K562 (cell line): ENCODE measurements around the gene TOR1AIP1. TPM values are rescaled to one million over a fixed set of nuclear protein-coding genes. Genes with fewer than 3 reads are reported as not detected.
A peak's percentile ranks its signal among the peaks of the same experiment; 100 is the strongest.

Experiments used
- ATAC-seq: fragments of 200-7000 bp; cut with Tn5 transposase; 3 replicates; pipeline ENCODE4 v1.9.1; 2020; ENCODE audit warnings: moderate library complexity
- BruUV-seq: library from RNA; stranded (reverse); fragments of 400-500 nt; replicated peaks from 2 replicates; lab custom pipeline; 2021; lab: Mats Ljungman, UMichigan
- CTCF ChIA-PET: fragments of 300-600 bp; formaldehyde crosslinking; extraction: SDS; loops from one replicate; lab custom pipeline; 2021; ENCODE audit warnings: low intra/inter-chr PET ratio; lab: Yijun Ruan, JAX
- POLR2A ChIA-PET: fragments of 300-600, 350-650 bp; sonication (Branson Sonifier 250); formaldehyde crosslinking; extraction: SDS; loops from one replicate; lab custom pipeline; 2021; ENCODE audit warnings: antibody characterized with exemption, inconsistent platforms; lab: Yijun Ruan, JAX
- DNase-seq, 4 experiments: peaks; one replicate each; pipeline versions ENCODE4 v3.0.0 to v3.0.0-alpha.2; 2011 to 2018; ENCODE audit warnings: low spot score in 3 of 4, mixed read lengths in 3 of 4; ENCODE audit errors: extremely low read depth in 1 of 4
- FAIRE-seq: peaks from 2 replicates; lab custom pipeline; 2011; peaks lifted over from hg19 to GRCh38; lab: Jason Lieb, UNC
- H2AFZ ChIP-seq: 2 replicates; pipeline ENCODE4 v1.6.0; 2011; ENCODE audit warnings: low read depth, low read length, control low read depth, inconsistent platforms
- H3K27ac ChIP-seq: fragments of 200-600 bp; 3 replicates; pipeline ENCODE4 v1.8.0; 2011; ENCODE audit warnings: low read depth, mild to moderate bottlenecking, control low read depth, inconsistent platforms, low read length, moderate library complexity, mixed read lengths; ENCODE audit errors: extremely low read depth
- H3K27me3 ChIP-seq, 2 experiments: fragments of 300-600 bp in 1 of 2; 2 replicates in 1 of 2; 3 replicates in 1 of 2; pipeline versions ENCODE4 v1.6.0 to v1.8.0; 2011; ENCODE audit warnings: inconsistent platforms in 2 of 2, low read length in 2 of 2, mild to moderate bottlenecking in 1 of 2, mixed read lengths in 1 of 2, moderate library complexity in 1 of 2; ENCODE audit not compliant: control insufficient read depth in 2 of 2, insufficient read depth in 2 of 2
- H3K36me3 ChIP-seq: fragments of 300-600 bp; 3 replicates; pipeline ENCODE4 v1.8.0; 2011; ENCODE audit warnings: mild to moderate bottlenecking, low read length, inconsistent platforms; ENCODE audit not compliant: control insufficient read depth, insufficient read depth
- H3K4me1 ChIP-seq, 2 experiments: fragments of 200-600 bp in 1 of 2; replicated peaks in 1 of 2; 2 replicates in 1 of 2; 3 replicates in 1 of 2; pipeline versions ENCODE4 v1.5.1 to v1.8.0; 2011; ENCODE audit warnings: inconsistent platforms in 2 of 2, low read length in 2 of 2, mild to moderate bottlenecking in 1 of 2, mixed read lengths in 1 of 2, moderate library complexity in 1 of 2; ENCODE audit not compliant: control insufficient read depth in 2 of 2, insufficient read depth in 2 of 2
- H3K4me2 ChIP-seq: 2 replicates; pipeline ENCODE4 v1.6.1; 2011; ENCODE audit warnings: low read length, control low read depth, inconsistent platforms, mixed read lengths; ENCODE audit not compliant: insufficient read depth
- H3K4me3 ChIP-seq: fragments of 200-600 bp; sonication (generic), shearing (Covaris generic); 2 replicates; pipeline ENCODE4 v1.5.1; 2016; ENCODE audit warnings: control low read depth, inconsistent platforms
- H3K79me2 ChIP-seq: fragments of 200-600 bp; 3 replicates; pipeline ENCODE4 v1.8.0; 2011; ENCODE audit warnings: low read length, inconsistent platforms; ENCODE audit not compliant: control insufficient read depth, insufficient read depth
- H3K9ac ChIP-seq, 2 experiments: 2 replicates each; pipeline versions ENCODE4 v1.6.0 to v1.6.1; 2011; ENCODE audit warnings: low read depth in 2 of 2, low read length in 2 of 2, control low read depth in 1 of 2, inconsistent platforms in 1 of 2, mild to moderate bottlenecking in 1 of 2, mixed read lengths in 1 of 2; ENCODE audit not compliant: insufficient read depth in 1 of 2
- H3K9me1 ChIP-seq: one replicate; pipeline ENCODE4 v1.6.0; 2011; ENCODE audit warnings: inconsistent platforms, mild to moderate bottlenecking, low read length, moderate library complexity; ENCODE audit not compliant: control insufficient read depth, insufficient read depth
- H3K9me3 ChIP-seq: replicated peaks from 2 replicates; pipeline ENCODE4 v1.5.1; 2011; ENCODE audit warnings: low read depth, low read length, inconsistent platforms; ENCODE audit not compliant: control insufficient read depth, insufficient read depth
- H4K20me1 ChIP-seq: replicated peaks from 2 replicates; pipeline ENCODE4 v1.6.1; 2011; ENCODE audit warnings: low read length, inconsistent platforms, mixed read lengths; ENCODE audit not compliant: control insufficient read depth, insufficient read depth
- ATF1 ChIP-seq, 2 experiments: fragments of 450-650 bp in 1 of 2; IDR thresholded peaks; 2 replicates each; pipeline ENCODE4 v1.6.1; 2016; ENCODE audit warnings: missing compliant biosample characterization in 1 of 2, missing genetic modification characterization in 1 of 2
- ATF7 ChIP-seq: fragments of 450-650 bp; IDR thresholded peaks from 2 replicates; pipeline ENCODE4 v1.7.1; 2014; ENCODE audit warnings: mild to moderate bottlenecking, moderate library complexity
- CBFA2T2 ChIP-seq: fragments of 450-650 bp; conservative IDR thresholded peaks from 2 replicates; pipeline ENCODE4 v1.6.1; 2017; ENCODE audit warnings: mild to moderate bottlenecking
- DEAF1 ChIP-seq: fragments of 450-650 bp; formaldehyde crosslinking; IDR thresholded peaks from 2 replicates; pipeline ENCODE4 v1.4.0; 2020; ENCODE audit warnings: mild to moderate bottlenecking, moderate library complexity
- E2F3 ChIP-seq: fragments of 250-450 bp; sonication (Bioruptor Pico); IDR thresholded peaks from 2 replicates; pipeline ENCODE4 v1.4.0; 2020; ENCODE audit warnings: mild to moderate bottlenecking
- ETV5 ChIP-seq: sonication (generic); formaldehyde crosslinking; IDR thresholded peaks from 2 replicates; pipeline ENCODE4 v1.4.0; 2020; ENCODE audit warnings: low read depth, mild to moderate bottlenecking, missing genetic modification reagents
- HES1 ChIP-seq: fragments of 450-650 bp; IDR thresholded peaks from 2 replicates; pipeline ENCODE4 v1.6.1; 2016; ENCODE audit warnings: low read depth, mild to moderate bottlenecking, moderate library complexity
- HMBOX1 ChIP-seq: sonication (generic); IDR thresholded peaks from 2 replicates; pipeline ENCODE4 v1.6.1; 2016
- PHTF2 ChIP-seq: fragments of 250-450 bp; sonication (Bioruptor Pico); IDR thresholded peaks from 2 replicates; pipeline ENCODE4 v1.5.0; 2021; ENCODE audit warnings: mild to moderate bottlenecking
- PYGO2 ChIP-seq: fragments of 450-650 bp; IDR thresholded peaks from 2 replicates; pipeline ENCODE4 v1.6.1; 2016; ENCODE audit warnings: mild to moderate bottlenecking, missing genetic modification characterization, moderate library complexity, missing compliant biosample characterization
- SRSF1 ChIP-seq: fragments of 200-400 bp; formaldehyde crosslinking; IDR thresholded peaks from 2 replicates; pipeline ENCODE4 v1.6.1; 2017; ENCODE audit warnings: mild to moderate bottlenecking, low read depth, low read length, moderate library complexity
- TFE3 ChIP-seq: fragments of 450-650 bp; formaldehyde crosslinking; IDR thresholded peaks from 2 replicates; pipeline ENCODE4 v1.4.0; 2020; ENCODE audit warnings: mild to moderate bottlenecking, mixed read lengths
- ZNF780A ChIP-seq: fragments of 250-450 bp; sonication (Bioruptor Pico); IDR thresholded peaks from 2 replicates; pipeline ENCODE4 v1.5.0; 2021; ENCODE audit warnings: mild to moderate bottlenecking
- WGBS: fragments of 100-300 bp; shearing (Covaris generic); methylation state at CpG from one replicate; pipeline ENCODE4 v1.1.6; 2016; ENCODE audit warnings: low coverage, mixed read lengths; ENCODE audit not compliant: insufficient coverage; ENCODE audit errors: missing lambda C conversion rate; 5-methylcytosine and 5-hydroxymethylcytosine counted together
- in situ Hi-C: fragments of 300-500 bp; cut with MboI; formaldehyde crosslinking; loops from 4 replicates; pipeline ENCODE4 v1.15.0; 2018; ENCODE audit warnings: inconsistent platforms, mixed read lengths
- intact Hi-C: fragments of 100-400 bp; cut with micrococcal nuclease; formaldehyde crosslinking; loops from 2 replicates; pipeline ENCODE4 v1.14.2; 2022
- polyA plus RNA-seq, 8 experiments: library from polyadenylated mRNA; depleted of rRNA in 4 of 8; stranded (reverse) in 5 of 8; unstranded in 3 of 8; fragments of >200 nt; fragmentation: Nextera tagmentation in 2 of 8; fragmentation: Illumina TruSeq in 1 of 8; extraction: Ambion mirVana in 2 of 8; extraction: Trizol in 1 of 8; gene quantifications; 2 replicates each; pipeline versions ENCODE4 v1.2.1 to v1.2.3, GENCODE V29; 2011 to 2014; ENCODE audit warnings: inconsistent platforms in 1 of 8, missing spikeins in 1 of 8
- total RNA-seq, 7 experiments: library from RNA; depleted of rRNA in 6 of 7; stranded (reverse); fragments of >200 nt in 6 of 7; fragmentation: Illumina TruSeq in 2 of 7; extraction: Trizol in 2 of 7; gene quantifications; 2 replicates each; pipeline versions ENCODE4 v1.2.1 to v1.2.3, GENCODE V29; 2011 to 2021; ENCODE audit warnings: low replicate concordance in 1 of 7

The TOR1AIP1 gene
- total and polyA plus RNA-seq, 9 of the 15 experiments (the other 6 are each of a cell fraction or from before 2014, with no cell fraction given): 18.1 to 46.9 (median 35.5) TPM

GRCh38 chr1:179941454-179941853 lies 59.4 kb downstream of the TOR1AIP1 start (continued):
- peak; percentile 79 for TF ChIP-seq TFE3 (CRISPR knock-in tag)
- TF ChIP-seq ETV5 (CRISPR knock-in tag): no peak
- no peak for TF ChIP-seq ATF1 (CRISPR knock-in tag; IDR thresholded peaks at IDR 0.05)
- peak; percentile 13; the same call in 1 of the 2 replicates for TF ChIP-seq ATF1 (tag; IDR thresholded peaks at IDR 0.05)
- 0 out of 2 replicates have a peak, but pooled peaks have one; percentile 26 for TF ChIP-seq ATF7
- no peak for TF ChIP-seq HES1
- 0 out of 2 replicates have a peak, but pooled peaks have one; percentile 18 for TF ChIP-seq HMBOX1

GRCh38 chr1:179950651-179951050 lies 68.6 kb downstream of the TOR1AIP1 start:
- ATAC-seq: no peak
- intact Hi-C loops: loop anchor here (5.0 kb wide), 1 partner anchor 227 kb away; no protein-coding TSS in a partner anchor

More at GRCh38 chr1:179950651-179951050, 68.6 kb downstream of the TOR1AIP1 start:
- Histone ChIP-seq H3K9me1 (no peaks in the 10 kb centered on the region), H3K27ac (no peak overlapping the region), H3K36me3 (no peaks in the 10 kb centered on the region), H3K9me3 (no peaks in the 10 kb centered on the region), H3K27me3 (no peaks in the 10 kb centered on the region), H3K9ac (no peak overlapping the region), H3K4me1 (peaks cover 4% of the 10 kb centered on the region in 2 experiments; a peak in 3 of 5 replicates), H3K4me3 (no peak overlapping the region), H3K79me2 (peaks cover 22% of the 10 kb centered on the region), H3K4me2 (no peak overlapping the region), H2AFZ (no peak overlapping the region), H4K20me1 (peaks cover 6% of the 10 kb centered on the region; the same call in 1 of the 2 replicates)
- 82% methylated on average over 7 of the region's 7 CpGs for WGBS
- DNase-seq: no peak
- ChIA-PET POLR2A (interaction anchor here (1.1 to 1.3 kb wide), 2 partner anchors 9 kb away, joined by 3 to 8 read pairs; no protein-coding TSS in a partner anchor), CTCF (no interaction called here)
- in situ Hi-C loops: no loop called here
- no peak for FAIRE-seq
- BruUV-seq: no TSS peak
- TF ChIP-seq SRSF1 (no peak), CBFA2T2 (no peak), PHTF2 (CRISPR knock-in tag) (no peak), PYGO2 (no peak), E2F3 (no peak), ZNF780A (no peak), DEAF1 (CRISPR knock-in tag) (no peak)
